Activated CD4-positive, CD25-positive, alpha-beta regulatory T cell (primary cell): ENCODE measurements around the gene EDEM2.
A peak's percentile ranks its signal among the peaks of the same experiment; 100 is the strongest.
"Not testable (repeated sequence)": the region's sequence is repeated elsewhere in the genome, so short reads cannot be mapped to it uniquely, and the experiment has no call there.

Experiments used
- DNase-seq, 4 experiments: peaks; one replicate each; lab custom pipeline; 2025; lab: John Stamatoyannopoulos, UW

Gene EDEM2

DNA sequence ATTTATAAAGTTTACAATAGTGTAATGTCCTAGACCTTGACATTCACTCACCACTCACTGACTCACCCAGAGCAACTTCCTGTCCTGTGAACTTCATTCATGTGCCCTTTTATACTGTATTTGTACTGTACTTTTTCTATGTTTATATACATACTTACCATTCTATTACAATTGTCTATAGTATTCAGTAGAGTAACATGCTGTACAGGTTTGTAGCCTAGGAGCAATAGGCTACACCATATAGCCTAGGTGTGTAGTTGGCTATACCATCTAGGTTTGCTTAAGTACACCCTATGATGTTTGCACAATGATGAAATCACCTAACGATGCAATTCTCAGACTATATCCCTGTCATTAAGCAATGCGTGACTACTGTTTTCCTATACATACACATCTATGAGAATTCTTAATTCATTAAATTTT lies 17.5 kb downstream of the EDEM2 start:
- DNase-seq, result no peak

- no peak for DNase-seq
These were observed 21.4 kb downstream of the EDEM2 start for GRCh38 chr20:35125753-35126152.

DNA sequence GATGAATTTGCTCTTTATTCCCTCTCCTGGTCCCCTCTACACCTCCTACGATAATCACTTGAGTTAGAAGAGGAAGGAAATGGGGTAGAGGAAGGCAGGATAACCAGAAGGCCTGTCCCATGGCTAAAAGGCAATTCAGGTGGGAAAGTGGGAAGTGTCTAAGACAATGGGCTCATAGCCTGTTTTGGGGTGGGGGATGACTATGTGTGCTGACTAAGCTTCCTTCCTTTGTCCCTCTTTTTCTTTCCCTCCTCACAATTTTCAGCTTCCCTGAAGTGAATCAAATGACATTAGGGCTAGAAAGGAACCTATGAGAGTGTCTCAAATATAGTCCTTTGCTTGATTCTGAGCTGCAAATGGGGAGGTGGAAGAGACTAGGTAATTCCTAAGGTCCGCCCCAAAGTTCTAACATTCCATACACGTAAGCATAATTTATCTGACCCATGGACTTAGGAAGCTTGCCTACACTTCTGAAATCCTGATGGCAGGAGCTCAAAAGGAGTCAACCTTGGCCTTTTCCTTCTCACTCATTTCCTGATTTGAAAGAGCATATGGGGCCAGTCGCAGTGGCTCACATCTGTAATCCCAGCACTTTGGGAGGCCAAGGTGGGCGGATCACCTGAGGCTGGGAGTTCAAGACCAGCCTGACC lies 24.3 kb downstream of the EDEM2 start:
- no peak for DNase-seq

DNA sequence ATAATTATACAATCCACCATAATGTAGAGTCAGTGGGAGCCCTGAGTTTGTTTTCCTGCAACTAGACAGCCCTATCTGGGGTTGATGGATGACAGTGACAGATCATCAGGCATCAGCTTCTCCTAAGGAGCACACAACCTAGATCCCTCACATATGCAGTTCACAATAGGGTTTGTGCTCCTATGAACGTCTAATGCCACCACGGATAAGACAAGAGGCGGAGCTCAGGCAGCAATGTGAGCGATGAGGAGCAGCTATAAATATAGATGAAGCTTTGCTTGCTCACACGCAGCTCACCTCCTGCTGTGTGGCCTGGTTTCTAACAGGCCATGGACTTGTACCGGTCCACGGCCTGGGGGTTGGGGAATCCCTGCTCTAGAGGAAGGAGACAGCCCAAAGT lies 25.9 kb downstream of the EDEM2 start:
- DNase-seq, result no peak

DNA sequence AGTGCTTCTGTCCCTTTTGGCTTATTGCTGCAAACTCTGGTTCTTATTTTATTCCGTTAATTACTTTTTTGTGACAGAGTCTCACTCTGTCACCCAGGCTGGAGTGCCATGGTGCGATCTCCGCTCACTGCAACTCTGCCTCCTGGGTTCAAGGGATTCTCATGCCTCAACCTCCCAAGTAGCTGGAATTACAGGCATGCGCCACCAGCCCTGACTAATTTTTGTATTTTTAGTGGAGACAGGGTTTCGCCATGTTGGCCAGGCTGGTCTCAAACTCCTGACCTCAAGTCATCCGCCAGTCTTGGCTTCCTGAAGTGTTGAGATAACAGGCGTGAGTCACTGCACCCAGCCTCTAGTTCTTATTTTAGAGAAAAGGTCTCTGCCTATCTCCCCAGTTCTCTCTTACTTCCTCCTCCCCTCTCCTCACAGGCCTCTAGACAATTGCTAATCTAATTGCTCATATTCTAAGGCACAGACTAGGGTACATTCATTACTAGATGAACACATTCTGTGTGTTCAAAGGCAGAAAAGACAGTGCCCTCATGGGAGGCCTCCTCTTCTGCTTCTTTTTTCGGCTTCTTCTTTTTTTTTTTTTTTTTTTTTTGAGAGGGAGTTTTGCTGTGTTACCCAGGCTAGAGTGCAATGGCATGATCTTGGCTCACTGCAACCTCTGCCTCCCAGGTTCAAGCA lies 27.0 kb downstream of the EDEM2 start:
- DNase-seq, result no peak

DNA sequence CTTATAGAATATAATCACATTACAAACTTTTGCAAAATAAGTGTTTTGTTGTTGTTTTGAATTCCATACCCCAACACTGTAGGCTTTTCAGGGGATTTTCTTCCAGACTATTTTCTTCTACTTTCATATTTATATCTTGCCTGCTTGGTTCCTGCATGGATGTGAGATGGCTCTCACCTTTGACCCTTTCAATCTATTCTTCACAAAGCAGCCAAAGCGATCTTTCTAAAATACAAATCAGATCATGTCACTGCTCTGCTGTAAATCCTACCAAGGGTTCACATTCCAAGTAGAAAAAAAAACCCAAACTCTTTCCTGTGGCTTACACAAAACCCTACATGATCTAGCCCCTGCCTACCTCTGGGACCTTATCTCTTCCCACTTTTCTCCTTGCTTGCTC lies 29.5 kb downstream of the EDEM2 start:
- DNase-seq, result no peak

DNA sequence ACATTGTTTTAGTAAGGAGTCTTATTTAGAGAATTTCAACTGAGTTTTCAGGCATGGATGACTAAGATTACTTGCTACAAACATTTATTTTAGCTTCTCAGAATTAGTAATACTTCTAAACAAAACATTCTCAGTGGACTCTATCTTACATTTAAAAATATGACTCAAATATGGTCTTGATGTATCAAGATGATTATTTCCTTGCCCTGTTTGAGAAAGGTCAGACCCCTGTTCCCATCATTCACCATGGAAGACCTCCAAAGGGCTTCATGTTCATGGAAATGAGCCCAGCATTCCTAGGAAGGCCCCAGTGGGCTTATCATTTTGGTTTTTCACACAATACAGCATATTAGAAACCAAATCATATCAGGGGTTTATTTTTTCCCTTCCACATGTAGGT lies 29.9 kb downstream of the EDEM2 start:
- DNase-seq, result no peak

DNA sequence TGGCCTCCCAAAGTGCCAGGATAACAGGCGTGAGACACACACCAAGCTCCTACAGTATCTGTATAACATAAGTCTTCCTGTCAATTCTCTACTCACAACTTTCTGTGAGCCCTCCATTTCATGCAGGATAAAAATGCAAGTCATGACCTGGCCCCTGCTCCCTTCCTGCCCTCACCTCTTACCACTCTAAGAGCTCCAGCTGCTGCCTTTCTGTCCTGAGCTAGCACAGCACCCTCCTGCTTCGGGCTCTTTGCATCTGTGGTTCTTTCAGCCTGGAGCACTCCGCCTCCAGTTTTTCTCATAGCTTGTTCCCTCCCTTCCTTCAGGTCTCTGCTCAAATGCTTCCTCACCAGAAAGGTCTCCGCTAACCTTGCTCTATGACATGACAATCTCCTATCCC lies 30.9 kb downstream of the EDEM2 start:
- no peak for DNase-seq

DNA sequence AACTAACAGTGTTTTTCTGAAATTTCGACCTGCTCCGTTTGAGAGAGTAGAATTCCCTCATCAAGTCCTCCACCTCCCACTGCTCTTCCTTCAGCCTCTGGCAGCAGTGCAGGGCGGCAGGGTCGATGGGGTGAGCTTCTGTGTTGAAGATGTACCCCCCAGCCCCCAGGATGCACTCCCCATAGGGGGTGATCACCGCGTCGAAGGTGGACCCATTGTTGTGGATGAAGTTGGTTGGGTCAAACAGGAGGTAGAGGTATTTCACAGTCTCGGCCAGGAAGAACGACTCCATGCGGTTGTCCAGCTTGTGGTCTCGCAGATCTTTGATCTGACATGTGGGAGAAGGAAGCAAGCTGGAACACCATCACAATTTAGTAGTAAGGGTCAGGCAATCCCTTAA lies 31.5 kb downstream of the EDEM2 start:
- DNase-seq, result no peak

GRCh38 chr20:35112276-35112675 lies 34.9 kb downstream of the EDEM2 start:
- not testable (repeated sequence) for DNase-seq

- DNase-seq, result no peak
These were observed 35.8 kb downstream of the EDEM2 start for GRCh38 chr20:35111141-35111888.

GRCh38 chr20:35108921-35109320 lies 38.2 kb downstream of the EDEM2 start:
- no peak for DNase-seq

GRCh38 chr20:35106827-35107380 lies 40.2 kb downstream of the EDEM2 start:
- DNase-seq, result no peak

GRCh38 chr20:35104685-35105295 lies 42.3 kb downstream of the EDEM2 start:
- no peak for DNase-seq

GRCh38 chr20:35101620-35102019 lies 45.5 kb downstream of the EDEM2 start:
- DNase-seq, result no peak

- peak in 1 of 4 experiments; percentile 10 for DNase-seq
These were observed 53.8 kb downstream of the EDEM2 start for GRCh38 chr20:35093267-35093884.

GRCh38 chr20:35092524-35093266 lies 54.4 kb downstream of the EDEM2 start, which contains the start of gene TRPC4AP:
TRPC4AP (minus strand) TSS chr20:35092807; CDS start chr20:35092781, 26 bp downstream.
- DNase-seq, result peak; percentile 68 to 80 (median 74)

- DNase-seq, result no peak
These were observed 55.2 kb downstream of the EDEM2 start for GRCh38 chr20:35091816-35092523.

GRCh38 chr20:35088231-35089145 lies 58.6 kb downstream of the EDEM2 start:
- DNase-seq, result no peak
